OCI-LY1 (cell line): ENCODE data around the gene EDN2.

Source experiments
- H2AFZ ChIP-seq: fragments of 200-600 bp; sonication (generic), shearing (Covaris generic); 2 replicates; pipeline ENCODE4 v1.6.0; 2014; ENCODE audit warnings: antibody characterized with exemption, mild to moderate bottlenecking, low read length
- H3F3A ChIP-seq: fragments of 200-600 bp; sonication (generic), shearing (Covaris generic); 2 replicates; pipeline ENCODE4 v1.6.0; 2014; ENCODE audit warnings: mild to moderate bottlenecking, antibody characterized with exemption, low read length, moderate library complexity; ENCODE audit not compliant: insufficient read depth
- H3K27ac ChIP-seq: fragments of 200-600 bp; sonication (generic); 2 replicates; pipeline ENCODE4 v1.5.1; 2014; ENCODE audit warnings: low read length, mixed run types, mild to moderate bottlenecking, low read depth; ENCODE audit not compliant: poor library complexity, severe bottlenecking
- H3K27me3 ChIP-seq: fragments of 200-600 bp; sonication (generic); 2 replicates; pipeline ENCODE4 v1.6.0; 2014; ENCODE audit warnings: antibody characterized with exemption, mild to moderate bottlenecking, low read length, moderate library complexity; ENCODE audit not compliant: insufficient read depth
- H3K36me3 ChIP-seq: fragments of 200-600 bp; sonication (generic); 2 replicates; pipeline ENCODE4 v1.6.1; 2014; ENCODE audit warnings: mild to moderate bottlenecking, antibody characterized with exemption, low read length, moderate library complexity, mixed read lengths; ENCODE audit not compliant: insufficient read depth
- H3K4me1 ChIP-seq: fragments of 200-600 bp; sonication (generic); 2 replicates; pipeline ENCODE4 v1.5.1; 2014; ENCODE audit warnings: mild to moderate bottlenecking, low read length, moderate library complexity; ENCODE audit not compliant: insufficient read depth, severe bottlenecking
- H3K4me2 ChIP-seq: fragments of 200-600 bp; sonication (generic), shearing (Covaris generic); 2 replicates; pipeline ENCODE4 v1.6.1; 2014; ENCODE audit warnings: low read length
- H3K4me3 ChIP-seq: fragments of 200-600 bp; sonication (generic); 2 replicates; pipeline ENCODE4 v1.5.1; 2014; ENCODE audit warnings: low read length, low read depth, mild to moderate bottlenecking, mixed read lengths; ENCODE audit not compliant: poor library complexity, severe bottlenecking
- H3K79me2 ChIP-seq: fragments of 200-600 bp; shearing (Covaris generic); 2 replicates; pipeline ENCODE4 v1.6.1; 2016; ENCODE audit warnings: mixed run types, low read length, mixed read lengths; ENCODE audit not compliant: insufficient read depth
- H3K9ac ChIP-seq: fragments of 200-600 bp; sonication (generic), shearing (Covaris generic); 2 replicates; pipeline ENCODE4 v1.6.1; 2014; ENCODE audit warnings: mild to moderate bottlenecking, low read length, mixed read lengths
- H3K9me2 ChIP-seq: fragments of 200-600 bp; sonication (generic), shearing (Covaris generic); 2 replicates; pipeline ENCODE4 v1.6.1; 2014; ENCODE audit warnings: low read depth, mild to moderate bottlenecking, low read length, mixed read lengths
- H3K9me3 ChIP-seq: fragments of 200-600 bp; shearing (Covaris generic); 2 replicates; pipeline ENCODE4 v1.6.1; 2014; ENCODE audit warnings: low read length, mixed read lengths
- H4K20me1 ChIP-seq: fragments of 200-600 bp; sonication (generic), shearing (Covaris generic); 2 replicates; pipeline ENCODE4 v1.6.0; 2016; ENCODE audit warnings: mild to moderate bottlenecking, low read length; ENCODE audit not compliant: insufficient read depth
- EZH2 ChIP-seq: fragments of 200-600 bp; sonication (generic), shearing (Covaris generic); IDR thresholded peaks from 2 replicates; pipeline ENCODE4 v1.8.0; 2017; ENCODE audit warnings: borderline replicate concordance, mixed run types, mild to moderate bottlenecking, antibody characterized with exemption, low read length, moderate library complexity, mixed read lengths
- TF ChIP-seq, protein P1 (sequence below): fragments of 200-600 bp; sonication (generic), shearing (Covaris generic); IDR thresholded peaks from 2 replicates; pipeline ENCODE4 v1.5.1; 2017; ENCODE audit warnings: mild to moderate bottlenecking, antibody characterized with exemption, low read length, moderate library complexity, mixed read lengths

Gene EDN2

DNA sequence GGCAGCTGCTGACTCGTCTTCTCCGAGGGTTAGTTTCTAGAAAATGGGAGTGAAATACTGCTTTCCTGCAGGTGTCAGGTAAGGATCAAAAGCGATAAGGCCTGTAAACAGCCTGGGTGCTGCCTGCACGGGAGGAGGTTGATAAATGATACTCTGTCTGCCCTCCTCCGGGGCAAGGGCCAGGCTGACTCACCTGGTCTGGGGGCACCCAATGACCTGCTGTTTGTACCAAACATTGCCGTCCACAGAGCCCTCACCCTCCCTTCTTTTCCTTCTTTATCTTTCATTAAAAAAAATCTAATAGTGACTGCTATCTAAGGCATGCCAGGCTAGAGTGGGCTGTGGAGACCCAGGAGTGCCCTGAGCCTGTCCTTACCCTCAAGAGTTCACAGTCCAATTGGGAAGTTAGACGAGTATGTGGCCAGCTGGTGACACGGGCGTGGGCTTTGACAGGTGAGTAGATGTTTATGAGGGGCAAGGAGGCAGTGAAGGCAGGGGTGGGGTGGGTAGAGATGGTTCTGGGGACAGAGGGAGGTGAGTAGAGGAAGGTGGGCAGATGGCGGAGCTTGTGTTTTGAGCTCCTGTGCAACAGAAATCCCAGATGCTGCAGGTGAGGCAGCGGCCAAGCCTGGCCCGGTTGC lies 16.2 kb downstream of the EDN2 start:
- no peak overlapping the region for H3K27ac ChIP-seq
- H3K4me2 ChIP-seq = no peak overlapping the region

DNA sequence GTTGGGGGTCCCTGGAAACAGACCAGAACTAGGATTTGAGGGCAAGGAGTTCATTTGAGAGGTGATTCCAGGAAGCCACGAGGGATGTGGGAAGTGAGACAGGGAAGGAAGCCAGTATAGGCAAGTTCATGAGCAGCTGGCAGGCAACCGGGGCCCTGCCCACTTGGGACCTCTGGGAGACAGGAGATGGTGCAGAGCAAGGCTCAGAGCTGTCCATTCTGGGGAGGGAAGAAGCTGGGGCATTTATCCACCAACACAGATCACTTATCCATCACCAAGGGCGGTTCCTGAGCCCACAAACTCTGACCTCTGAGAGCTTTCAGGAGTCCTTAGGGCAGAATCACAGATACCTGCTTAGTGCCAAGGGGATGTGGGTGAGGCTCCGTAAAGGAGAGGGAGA lies 16.8 kb downstream of the EDN2 start:
- H3K9me3 ChIP-seq = no peaks in the 10 kb centered on the region
- no peaks in the 10 kb centered on the region for H4K20me1 ChIP-seq
- H3K9me2 ChIP-seq = no peaks in the 10 kb centered on the region
- no peaks in the 10 kb centered on the region for H3F3A ChIP-seq
- H3K27ac ChIP-seq = no peak overlapping the region
- no peak overlapping the region for H3K4me2 ChIP-seq
- H3K4me1 ChIP-seq = no peaks in the 10 kb centered on the region
- H3K4me3 ChIP-seq = no peak overlapping the region
- H3K9ac ChIP-seq = no peak overlapping the region
- H3K79me2 ChIP-seq = no peaks in the 10 kb centered on the region
- no peaks in the 10 kb centered on the region for H3K36me3 ChIP-seq
- no peaks in the 10 kb centered on the region for H3K27me3 ChIP-seq
- no peak overlapping the region for H2AFZ ChIP-seq
- no peak for TF ChIP-seq EZH2
- TF ChIP-seq, protein P1, sequence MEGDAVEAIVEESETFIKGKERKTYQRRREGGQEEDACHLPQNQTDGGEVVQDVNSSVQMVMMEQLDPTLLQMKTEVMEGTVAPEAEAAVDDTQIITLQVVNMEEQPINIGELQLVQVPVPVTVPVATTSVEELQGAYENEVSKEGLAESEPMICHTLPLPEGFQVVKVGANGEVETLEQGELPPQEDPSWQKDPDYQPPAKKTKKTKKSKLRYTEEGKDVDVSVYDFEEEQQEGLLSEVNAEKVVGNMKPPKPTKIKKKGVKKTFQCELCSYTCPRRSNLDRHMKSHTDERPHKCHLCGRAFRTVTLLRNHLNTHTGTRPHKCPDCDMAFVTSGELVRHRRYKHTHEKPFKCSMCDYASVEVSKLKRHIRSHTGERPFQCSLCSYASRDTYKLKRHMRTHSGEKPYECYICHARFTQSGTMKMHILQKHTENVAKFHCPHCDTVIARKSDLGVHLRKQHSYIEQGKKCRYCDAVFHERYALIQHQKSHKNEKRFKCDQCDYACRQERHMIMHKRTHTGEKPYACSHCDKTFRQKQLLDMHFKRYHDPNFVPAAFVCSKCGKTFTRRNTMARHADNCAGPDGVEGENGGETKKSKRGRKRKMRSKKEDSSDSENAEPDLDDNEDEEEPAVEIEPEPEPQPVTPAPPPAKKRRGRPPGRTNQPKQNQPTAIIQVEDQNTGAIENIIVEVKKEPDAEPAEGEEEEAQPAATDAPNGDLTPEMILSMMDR = no peak

More for the DNA sequence above, 16.2 kb downstream of the EDN2 start:
- Histone ChIP-seq H3K79me2 (no peaks in the 10 kb centered on the region), H2AFZ (no peak overlapping the region), H3K27me3 (no peaks in the 10 kb centered on the region), H3K9me3 (no peaks in the 10 kb centered on the region), H4K20me1 (no peaks in the 10 kb centered on the region), H3F3A (no peaks in the 10 kb centered on the region), H3K4me3 (no peak overlapping the region), H3K36me3 (no peaks in the 10 kb centered on the region), H3K4me1 (no peaks in the 10 kb centered on the region), H3K9ac (no peak overlapping the region), H3K9me2 (no peaks in the 10 kb centered on the region)
- no peak for TF ChIP-seq EZH2
- TF ChIP-seq, protein P1 = no peak

DNA sequence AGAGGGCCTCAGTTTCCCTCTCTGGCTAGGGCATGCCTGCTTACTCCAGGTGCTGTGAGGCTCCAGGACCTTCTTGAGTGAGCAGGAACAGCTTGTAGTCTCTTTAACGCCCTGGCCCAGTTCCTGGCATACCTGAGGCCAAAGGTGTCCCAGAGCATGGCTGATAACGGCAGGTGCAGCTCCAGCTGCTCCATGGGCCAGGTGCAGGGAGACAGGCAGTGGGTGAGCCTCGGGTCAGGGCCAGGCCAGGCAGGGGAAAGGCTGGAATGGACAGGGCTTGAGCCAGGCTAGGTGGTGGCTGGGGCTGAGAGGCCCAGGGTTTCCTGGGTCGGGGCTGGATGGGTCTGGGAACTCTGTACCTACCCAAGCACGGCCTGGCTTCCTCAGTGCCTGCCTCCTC lies 18.3 kb downstream of the EDN2 start:
- Histone ChIP-seq H2AFZ (no peak overlapping the region), H4K20me1 (no peaks in the 10 kb centered on the region), H3K79me2 (no peaks in the 10 kb centered on the region), H3K36me3 (no peaks in the 10 kb centered on the region), H3K4me3 (no peak overlapping the region), H3K9me3 (no peaks in the 10 kb centered on the region), H3K9ac (no peak overlapping the region), H3K9me2 (no peaks in the 10 kb centered on the region), H3K4me1 (no peaks in the 10 kb centered on the region), H3K27me3 (0 out of 2 replicates have a peak, but pooled peaks cover 5% of the 10 kb centered on the region), H3K4me2 (no peak overlapping the region), H3F3A (no peaks in the 10 kb centered on the region), H3K27ac (no peak overlapping the region)
- TF ChIP-seq, protein P1 = no peak
- no peak for TF ChIP-seq EZH2
